Jurkat, Clone E6-1 (cell line): Measurements from ENCODE around the gene CBLL1.

Source experiments
- DNase-seq: peaks from one replicate; pipeline ENCODE4 v3.0.0-alpha.2; 2011; ENCODE audit warnings: low read depth, low spot score
- H3K4me3 ChIP-seq: 2 replicates; pipeline ENCODE4 v1.5.1; 2011; ENCODE audit warnings: mild to moderate bottlenecking, low read length, control low read depth, moderate library complexity

The CBLL1 gene

DNA sequence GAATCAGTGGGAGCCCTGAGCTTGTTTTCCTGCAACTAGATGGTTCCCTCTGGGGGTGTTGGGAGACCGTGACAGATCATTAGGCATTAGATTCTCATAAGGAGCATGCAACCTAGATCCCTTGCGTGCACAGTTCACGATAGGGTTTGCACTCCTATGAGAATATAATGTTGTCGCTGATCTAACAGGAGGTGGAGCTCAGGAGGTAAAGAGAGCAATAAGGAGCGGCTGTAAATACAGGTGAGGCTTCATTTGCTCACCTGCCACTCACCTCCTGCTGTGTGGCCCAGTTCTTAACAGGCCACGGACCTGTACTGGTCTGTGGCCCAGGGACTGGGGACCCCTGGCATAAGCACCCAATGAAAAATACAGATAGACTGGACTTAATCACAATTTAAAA, 48.4 kb downstream of the CBLL1 start:
- H3K4me3 ChIP-seq = no peak overlapping the region
- DNase-seq = no peak

DNA sequence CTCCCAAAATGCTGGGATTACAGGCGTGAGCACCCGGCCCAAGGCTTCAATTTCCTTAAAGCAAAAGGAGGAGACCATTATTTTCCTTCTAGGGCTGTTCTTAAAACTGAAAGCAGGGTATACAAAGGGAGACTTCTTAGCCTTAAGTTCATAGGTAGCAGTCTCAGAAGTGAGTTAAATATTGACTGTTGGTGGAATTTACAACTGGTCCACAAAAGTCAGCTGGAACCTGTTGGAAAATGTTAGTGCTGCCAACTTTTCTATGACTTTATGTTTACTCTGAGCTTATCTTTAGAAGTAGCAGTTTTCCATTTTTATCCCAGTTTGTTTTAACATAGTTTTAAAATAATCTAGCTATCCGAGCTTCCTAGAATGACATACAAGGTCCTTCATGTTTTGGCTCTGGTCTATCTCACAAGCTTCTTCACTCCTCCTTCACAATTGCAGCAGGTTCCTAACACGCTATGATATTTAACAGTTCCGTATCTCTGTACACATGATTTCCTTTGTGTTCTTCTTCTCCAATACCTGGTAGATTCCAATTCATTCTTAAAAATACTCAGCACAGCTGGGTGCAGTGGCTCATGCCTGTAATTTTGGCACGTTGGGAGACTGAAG, 55.8 kb downstream of the CBLL1 start:
- no peak overlapping the region for H3K4me3 ChIP-seq
- no peak for DNase-seq

DNA sequence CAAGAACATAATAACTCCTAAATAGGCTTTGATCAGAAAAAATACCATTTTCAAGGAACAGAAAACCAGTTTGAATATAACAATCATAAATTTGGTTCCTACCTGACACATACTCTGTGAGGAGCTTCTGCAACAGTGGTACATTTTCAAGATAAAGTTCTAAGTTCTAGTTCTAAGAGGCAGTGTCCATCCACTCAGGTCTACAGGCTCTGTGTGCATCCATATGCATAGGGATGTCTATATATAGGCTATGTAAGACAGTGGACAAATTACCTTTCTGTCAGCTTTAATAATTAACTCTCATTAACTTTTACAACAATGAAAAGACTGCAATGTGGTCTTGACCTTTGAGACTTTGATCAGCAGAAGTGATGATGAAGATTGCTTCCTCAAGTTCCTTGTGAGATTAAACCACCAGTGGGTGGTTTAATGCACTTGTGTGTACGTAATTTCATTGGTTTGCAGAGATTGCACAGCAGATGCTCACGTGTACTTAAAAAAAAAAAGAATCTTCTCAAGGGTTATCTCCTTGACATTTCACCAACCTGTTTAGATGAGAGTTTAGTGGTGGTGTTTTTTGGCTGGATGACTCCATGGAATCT, 59.2 kb downstream of the CBLL1 start, which contains the start of gene SLC26A3:
TSS of gene SLC26A3 (minus strand) at position 215 of the 602 bp plus-strand sequence. CDS start 8,714 bp downstream, outside the sequence.
- no peak within 1 kb of the TSS for H3K4me3 ChIP-seq
- DNase-seq = no peak

DNA sequence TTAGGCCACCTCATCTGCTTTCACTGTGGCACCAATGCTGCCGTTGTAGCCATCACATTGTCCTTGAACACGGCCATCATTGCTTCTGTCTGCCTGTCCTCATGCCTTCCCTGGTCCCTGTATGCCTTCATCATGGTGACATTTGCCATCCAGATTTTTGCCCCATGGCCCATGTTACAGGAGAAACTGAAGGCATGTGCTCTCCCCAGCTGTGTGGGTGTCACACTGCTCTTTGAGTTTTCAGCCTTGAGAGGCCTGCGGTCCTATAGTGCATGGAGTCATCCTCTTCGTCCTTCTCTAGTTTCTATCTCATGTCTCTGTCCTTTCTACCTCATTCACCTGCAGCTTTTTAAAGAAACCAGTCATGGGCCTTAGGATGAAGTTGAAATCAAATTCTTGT, 65.2 kb downstream of the CBLL1 start:
- DNase-seq = no peak
- no peak overlapping the region for H3K4me3 ChIP-seq

DNA sequence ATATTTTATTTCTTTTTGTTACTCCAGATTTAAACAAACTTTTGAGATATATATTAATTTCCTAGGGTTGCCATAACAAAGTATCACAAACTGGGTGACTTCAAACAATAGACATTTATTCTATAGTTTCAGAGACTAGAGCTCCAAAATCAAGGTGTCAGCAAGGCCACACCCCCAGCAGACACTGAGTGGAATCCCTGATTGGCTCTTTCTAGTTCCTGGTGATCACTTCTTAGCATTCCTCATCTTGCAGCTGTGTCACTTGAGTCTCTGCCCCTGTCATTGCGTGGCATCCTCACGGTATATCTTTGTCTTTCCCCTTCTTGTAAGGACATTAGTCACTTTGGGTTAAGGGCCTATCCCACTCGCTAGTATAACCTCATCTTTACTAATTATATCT, 66.7 kb downstream of the CBLL1 start:
- H3K4me3 ChIP-seq = no peak overlapping the region
- DNase-seq = no peak
